Calu3 (cell line): ENCODE results near the gene NEMP2. TPM values are rescaled to one million over a fixed set of nuclear protein-coding genes. Genes with fewer than 3 reads are reported as not detected.

Experiments used
- BruUV-seq: library from RNA; stranded (reverse); fragments of 400-500 nt; replicated peaks from 2 replicates; lab custom pipeline; 2021; lab: Mats Ljungman, UMichigan
- CTCF ChIA-PET: fragments of 300-600 bp; sonication (Branson Sonifier 250); formaldehyde crosslinking; loops from one replicate; lab custom pipeline; 2022; ENCODE audit warnings: antibody characterized with exemption; lab: Charles Lee
- DNase-seq: peaks from one replicate; pipeline ENCODE4 v3.0.0; 2022
- H3K27ac Mint-ChIP-seq: one replicate; pipeline ENCODE4 v1.8.0; 2022; ENCODE audit warnings: mixed read lengths; ENCODE audit not compliant: unreplicated experiment
- H3K27me3 Mint-ChIP-seq: one replicate; pipeline ENCODE4 v1.8.0; 2022; ENCODE audit warnings: mixed read lengths; ENCODE audit not compliant: unreplicated experiment
- H3K36me3 Mint-ChIP-seq: one replicate; pipeline ENCODE4 v1.8.0; 2022; ENCODE audit warnings: mild to moderate bottlenecking, moderate library complexity, mixed read lengths; ENCODE audit not compliant: insufficient read depth, unreplicated experiment
- H3K4me1 Mint-ChIP-seq: one replicate; pipeline ENCODE4 v1.8.0; 2022; ENCODE audit warnings: mild to moderate bottlenecking, low read depth, mixed read lengths; ENCODE audit not compliant: unreplicated experiment
- H3K4me3 Mint-ChIP-seq: one replicate; pipeline ENCODE4 v1.8.0; 2022; ENCODE audit warnings: mild to moderate bottlenecking, low read depth, moderate library complexity, mixed read lengths; ENCODE audit not compliant: unreplicated experiment
- H3K9me3 Mint-ChIP-seq: one replicate; pipeline ENCODE4 v1.8.0; 2022; ENCODE audit warnings: low read depth, mixed read lengths; ENCODE audit not compliant: unreplicated experiment
- intact Hi-C: fragments of 100-400 bp; cut with micrococcal nuclease; formaldehyde crosslinking; loops from one replicate; pipeline ENCODE4 v1.10.0; 2022; ENCODE audit not compliant: unreplicated experiment
- total RNA-seq: library from RNA; stranded (reverse); gene quantifications from 2 replicates; pipeline ENCODE4 v1.2.3, GENCODE V29; 2022
- TF ChIP-seq, protein P1 (sequence below): fragments of 200-600 bp; IDR thresholded peaks from one replicate; pipeline ENCODE4 v1.8.0; 2022; ENCODE audit warnings: antibody characterized with exemption; ENCODE audit not compliant: unreplicated experiment

The NEMP2 gene
- total RNA-seq, 1 experiment from 2014 or later = 10.2 TPM

DNA sequence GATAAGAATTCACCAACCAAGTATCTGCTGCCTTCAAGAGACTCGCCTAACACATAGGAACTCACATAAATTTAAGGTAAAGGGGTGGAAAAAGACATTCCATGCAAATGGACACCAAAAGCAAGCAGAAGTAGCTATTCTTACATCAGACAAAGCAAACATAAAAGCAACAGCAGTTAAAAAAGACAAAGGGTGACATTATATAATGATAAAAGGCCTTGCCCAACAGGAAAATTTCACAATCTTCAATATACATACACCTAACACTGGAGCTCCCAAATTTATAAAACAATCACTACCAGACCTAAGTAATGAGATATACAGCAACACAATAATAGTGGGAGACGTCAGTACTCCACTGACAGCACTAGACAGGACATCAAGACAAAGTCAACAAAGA lies 41.4 kb downstream of the NEMP2 start:
- peaks cover 6% of the 10 kb centered on the region for H3K36me3 Mint-ChIP-seq
- intact Hi-C loops = no loop called here
- no peak overlapping the region for H3K27ac Mint-ChIP-seq
- CTCF ChIA-PET = no interaction called here
- no TSS peak for BruUV-seq
- H3K9me3 Mint-ChIP-seq = no peaks in the 10 kb centered on the region
- TF ChIP-seq, protein P1, sequence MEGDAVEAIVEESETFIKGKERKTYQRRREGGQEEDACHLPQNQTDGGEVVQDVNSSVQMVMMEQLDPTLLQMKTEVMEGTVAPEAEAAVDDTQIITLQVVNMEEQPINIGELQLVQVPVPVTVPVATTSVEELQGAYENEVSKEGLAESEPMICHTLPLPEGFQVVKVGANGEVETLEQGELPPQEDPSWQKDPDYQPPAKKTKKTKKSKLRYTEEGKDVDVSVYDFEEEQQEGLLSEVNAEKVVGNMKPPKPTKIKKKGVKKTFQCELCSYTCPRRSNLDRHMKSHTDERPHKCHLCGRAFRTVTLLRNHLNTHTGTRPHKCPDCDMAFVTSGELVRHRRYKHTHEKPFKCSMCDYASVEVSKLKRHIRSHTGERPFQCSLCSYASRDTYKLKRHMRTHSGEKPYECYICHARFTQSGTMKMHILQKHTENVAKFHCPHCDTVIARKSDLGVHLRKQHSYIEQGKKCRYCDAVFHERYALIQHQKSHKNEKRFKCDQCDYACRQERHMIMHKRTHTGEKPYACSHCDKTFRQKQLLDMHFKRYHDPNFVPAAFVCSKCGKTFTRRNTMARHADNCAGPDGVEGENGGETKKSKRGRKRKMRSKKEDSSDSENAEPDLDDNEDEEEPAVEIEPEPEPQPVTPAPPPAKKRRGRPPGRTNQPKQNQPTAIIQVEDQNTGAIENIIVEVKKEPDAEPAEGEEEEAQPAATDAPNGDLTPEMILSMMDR = no peak
- no peaks in the 10 kb centered on the region for H3K27me3 Mint-ChIP-seq
- no peak overlapping the region for H3K4me3 Mint-ChIP-seq
- H3K4me1 Mint-ChIP-seq = no peaks in the 10 kb centered on the region
- DNase-seq = no peak

- no peak overlapping the region for H3K27ac Mint-ChIP-seq
- H3K4me3 Mint-ChIP-seq = no peak overlapping the region
- H3K9me3 Mint-ChIP-seq = no peaks in the 10 kb centered on the region
- H3K27me3 Mint-ChIP-seq = no peaks in the 10 kb centered on the region
- H3K4me1 Mint-ChIP-seq = peaks cover 7% of the 10 kb centered on the region
- TF ChIP-seq, protein P1 = no peak
- intact Hi-C loops = no loop called here
- CTCF ChIA-PET = no interaction called here
- peaks cover 6% of the 10 kb centered on the region for H3K36me3 Mint-ChIP-seq
- no TSS peak for BruUV-seq
- no peak for DNase-seq
Observed at GRCh38 chr2:190490502-190490901, 44.0 kb downstream of the NEMP2 start.

DNA sequence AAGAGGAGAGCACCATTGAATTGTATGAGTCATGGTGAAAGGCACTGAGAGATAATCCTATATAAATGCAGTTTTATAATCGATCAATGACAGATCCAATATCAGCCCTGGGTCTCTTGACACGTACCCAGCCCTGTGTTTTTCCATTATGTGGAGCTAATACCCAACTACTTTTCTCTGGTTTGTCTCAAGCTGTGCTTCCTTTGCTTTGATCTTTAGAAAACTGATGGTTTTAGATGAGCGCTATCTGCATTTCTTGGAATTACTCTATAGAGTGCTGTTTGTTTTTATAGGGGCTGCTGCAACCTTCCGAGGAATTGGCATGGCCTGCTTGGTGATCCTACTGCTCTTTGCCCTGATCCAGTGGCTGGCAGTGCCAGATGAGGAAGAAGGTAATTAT lies 45.0 kb downstream of the NEMP2 start:
- peaks cover 7% of the 10 kb centered on the region for H3K4me1 Mint-ChIP-seq
- CTCF ChIA-PET = no interaction called here

DNA sequence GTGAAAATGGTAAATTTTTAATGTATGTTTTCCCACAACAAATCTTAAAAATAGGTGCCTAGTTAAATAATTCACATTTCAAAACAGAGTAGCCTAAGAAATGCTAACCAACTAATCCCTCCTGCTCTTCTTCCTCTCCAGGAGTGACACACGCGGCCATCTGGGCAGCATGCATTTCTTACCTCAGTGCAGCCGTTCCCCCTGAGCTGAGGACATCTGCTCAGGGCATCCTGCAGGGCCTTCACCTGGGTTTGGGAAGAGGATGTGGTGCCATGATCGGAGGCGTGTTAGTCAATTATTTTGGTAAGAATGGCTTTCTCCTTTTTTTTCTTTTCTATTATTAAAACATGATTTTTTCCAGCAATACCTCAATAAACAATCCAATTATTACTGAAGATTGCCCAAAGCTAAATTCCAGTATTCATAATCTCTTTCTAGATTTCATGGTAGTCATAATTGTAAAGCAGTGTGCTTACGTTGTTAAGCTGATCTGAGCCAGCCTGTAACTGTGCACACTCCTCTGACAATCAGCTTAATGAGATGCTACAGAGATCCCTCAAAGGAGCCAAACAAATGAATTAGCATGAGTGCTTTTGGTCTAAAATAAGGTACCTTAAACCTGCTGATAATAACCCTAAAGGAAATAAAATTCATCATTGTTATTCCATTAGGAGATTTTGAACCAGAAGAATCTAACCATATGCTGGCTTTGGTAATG lies 45.8 kb downstream of the NEMP2 start:
- Mint-ChIP-seq H3K9me3 (no peaks in the 10 kb centered on the region), H3K36me3 (peaks cover 6% of the 10 kb centered on the region), H3K27me3 (no peaks in the 10 kb centered on the region), H3K4me3 (no peak overlapping the region), H3K4me1 (peaks cover 7% of the 10 kb centered on the region), H3K27ac (no peak overlapping the region)
- intact Hi-C loops = no loop called here
- CTCF ChIA-PET = no interaction called here
- no TSS peak for BruUV-seq
- TF ChIP-seq, protein P1 = no peak
- DNase-seq = no peak

More for the DNA sequence above, 45.0 kb downstream of the NEMP2 start:
- no peak overlapping the region for H3K27ac Mint-ChIP-seq
- no TSS peak for BruUV-seq
- H3K4me3 Mint-ChIP-seq = no peak overlapping the region
- intact Hi-C loops = no loop called here
- H3K9me3 Mint-ChIP-seq = no peaks in the 10 kb centered on the region
- peaks cover 6% of the 10 kb centered on the region for H3K36me3 Mint-ChIP-seq
- TF ChIP-seq, protein P1 = no peak
- no peaks in the 10 kb centered on the region for H3K27me3 Mint-ChIP-seq
- no peak for DNase-seq
